ENCODE measurements around the gene RPS17. TPM values are rescaled to one million over a fixed set of nuclear protein-coding genes. Genes with fewer than 3 reads are reported as not detected.
A peak's percentile ranks its signal among the peaks of the same experiment; 100 is the strongest.
"Not testable (repeated sequence)": the region's sequence is repeated elsewhere in the genome, so short reads cannot be mapped to it uniquely, and the experiment has no call there.

Gene RPS17
- total RNA-seq, 1 donor from 2014 or later, result 800 TPM

DNA sequence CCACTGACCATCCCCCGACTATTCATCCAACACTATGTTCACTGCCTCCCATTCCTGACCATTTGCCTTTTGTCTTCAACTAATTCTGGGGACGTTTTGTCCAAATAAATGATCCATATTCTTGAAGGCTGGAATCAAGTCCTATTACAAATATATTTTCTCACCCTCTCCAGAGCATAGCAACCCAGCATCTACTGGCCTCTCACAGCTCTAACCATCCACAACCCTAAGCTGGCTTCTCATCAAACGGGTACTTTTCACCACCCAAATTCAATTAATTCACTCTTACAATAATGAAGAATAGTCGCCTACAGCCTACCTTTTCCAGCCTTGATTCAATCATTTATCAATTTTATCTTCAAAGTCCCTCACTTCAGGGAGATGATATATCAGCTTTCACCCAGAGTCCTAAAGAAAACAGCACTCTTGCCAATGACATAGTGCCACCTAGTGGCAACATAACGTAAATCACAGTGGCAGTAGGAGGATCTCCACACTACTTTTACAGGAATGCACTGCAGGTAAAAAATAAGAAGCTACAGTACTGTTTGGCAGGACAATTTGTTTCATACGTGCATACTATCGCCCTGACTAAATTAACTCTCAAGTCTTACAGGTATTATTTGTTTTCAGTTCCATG lies 37.4 kb downstream of the RPS17 start:
- TF ChIP-seq, protein P1, sequence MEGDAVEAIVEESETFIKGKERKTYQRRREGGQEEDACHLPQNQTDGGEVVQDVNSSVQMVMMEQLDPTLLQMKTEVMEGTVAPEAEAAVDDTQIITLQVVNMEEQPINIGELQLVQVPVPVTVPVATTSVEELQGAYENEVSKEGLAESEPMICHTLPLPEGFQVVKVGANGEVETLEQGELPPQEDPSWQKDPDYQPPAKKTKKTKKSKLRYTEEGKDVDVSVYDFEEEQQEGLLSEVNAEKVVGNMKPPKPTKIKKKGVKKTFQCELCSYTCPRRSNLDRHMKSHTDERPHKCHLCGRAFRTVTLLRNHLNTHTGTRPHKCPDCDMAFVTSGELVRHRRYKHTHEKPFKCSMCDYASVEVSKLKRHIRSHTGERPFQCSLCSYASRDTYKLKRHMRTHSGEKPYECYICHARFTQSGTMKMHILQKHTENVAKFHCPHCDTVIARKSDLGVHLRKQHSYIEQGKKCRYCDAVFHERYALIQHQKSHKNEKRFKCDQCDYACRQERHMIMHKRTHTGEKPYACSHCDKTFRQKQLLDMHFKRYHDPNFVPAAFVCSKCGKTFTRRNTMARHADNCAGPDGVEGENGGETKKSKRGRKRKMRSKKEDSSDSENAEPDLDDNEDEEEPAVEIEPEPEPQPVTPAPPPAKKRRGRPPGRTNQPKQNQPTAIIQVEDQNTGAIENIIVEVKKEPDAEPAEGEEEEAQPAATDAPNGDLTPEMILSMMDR (IDR thresholded peaks at IDR 0.05; ENCODE audit: borderline replicate concordance), result peak; percentile 50
- H3K9me3 ChIP-seq (replicated peaks); H3K27ac ChIP-seq (replicated peaks); intact Hi-C loops (cut with micrococcal nuclease); DNase-seq; H3K4me1 ChIP-seq; H3K27me3 ChIP-seq (ENCODE audit: low read depth); H3K36me3 ChIP-seq; H3K4me3 ChIP-seq: not testable (repeated sequence)

DNA sequence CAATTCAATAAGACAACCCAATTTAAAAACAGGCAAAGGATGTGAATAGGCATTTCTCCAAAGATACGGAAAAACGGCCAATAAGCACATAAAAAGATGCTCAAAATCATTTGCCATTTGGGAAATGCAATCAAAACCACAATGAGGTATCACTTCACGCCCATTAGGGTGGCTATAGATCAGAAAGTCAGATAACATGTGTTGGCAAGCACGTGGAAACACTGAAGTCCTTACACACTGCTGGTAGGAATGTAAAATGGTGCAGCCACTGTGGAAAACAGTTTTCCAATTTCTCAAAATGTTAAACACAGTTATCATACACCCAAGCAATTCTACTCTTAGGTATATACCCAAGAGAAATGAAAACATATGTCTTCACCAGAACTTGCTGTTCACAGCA lies 39.5 kb downstream of the RPS17 start:
- intact Hi-C loops (cut with micrococcal nuclease); H3K9me3 ChIP-seq (replicated peaks); DNase-seq; H3K36me3 ChIP-seq; H3K4me1 ChIP-seq; H3K27me3 ChIP-seq (ENCODE audit: low read depth); H3K4me3 ChIP-seq; H3K27ac ChIP-seq (replicated peaks): not testable (repeated sequence)

DNA sequence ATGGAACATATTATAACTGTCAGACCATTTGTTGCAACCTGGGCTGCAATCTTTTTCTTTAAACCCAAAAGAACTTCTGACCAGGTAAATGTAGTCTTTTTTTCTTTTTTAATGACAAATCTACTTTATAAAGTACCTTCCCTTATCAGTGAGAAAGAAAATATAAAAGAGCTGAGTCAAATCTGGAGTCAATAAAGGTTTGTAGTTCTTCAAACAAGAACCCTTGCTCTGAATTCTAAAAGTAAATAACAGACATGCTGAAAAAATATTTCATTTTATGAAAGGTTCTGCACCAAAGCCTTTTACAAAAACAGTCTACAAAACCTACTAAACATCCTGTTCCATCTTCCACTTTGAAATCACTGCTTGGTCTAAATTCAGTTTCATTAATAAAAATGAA lies 42.3 kb downstream of the RPS17 start:
- H3K36me3 ChIP-seq; DNase-seq; H3K27ac ChIP-seq (replicated peaks); H3K27me3 ChIP-seq (ENCODE audit: low read depth); H3K9me3 ChIP-seq (replicated peaks); H3K4me3 ChIP-seq; intact Hi-C loops (cut with micrococcal nuclease); H3K4me1 ChIP-seq: not testable (repeated sequence)

DNA sequence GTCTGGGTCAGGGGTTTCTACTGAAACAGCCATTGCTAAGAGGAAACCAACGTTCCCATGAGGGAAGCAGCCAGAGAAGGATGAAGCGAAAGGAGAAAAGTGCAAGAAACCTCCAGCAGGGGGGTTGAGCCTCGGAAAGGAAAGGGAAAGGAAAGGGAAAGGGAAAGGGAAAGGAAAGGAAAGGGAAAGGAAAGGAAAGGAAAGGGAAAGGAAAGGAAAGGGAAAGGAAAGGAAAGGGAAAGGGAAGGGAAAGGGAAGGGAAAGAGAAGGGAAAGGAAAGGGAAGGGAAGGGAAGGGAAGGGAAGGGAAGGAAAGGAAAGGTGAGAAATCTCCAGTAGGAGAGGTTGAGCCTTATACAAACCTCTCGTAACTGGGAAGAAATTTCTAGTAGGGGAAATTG lies 52.0 kb downstream of the RPS17 start:
- DNase-seq; H3K9me3 ChIP-seq (replicated peaks); intact Hi-C loops (cut with micrococcal nuclease); H3K27me3 ChIP-seq (ENCODE audit: low read depth); H3K4me1 ChIP-seq; H3K4me3 ChIP-seq; H3K36me3 ChIP-seq; H3K27ac ChIP-seq (replicated peaks): not testable (repeated sequence)

DNA sequence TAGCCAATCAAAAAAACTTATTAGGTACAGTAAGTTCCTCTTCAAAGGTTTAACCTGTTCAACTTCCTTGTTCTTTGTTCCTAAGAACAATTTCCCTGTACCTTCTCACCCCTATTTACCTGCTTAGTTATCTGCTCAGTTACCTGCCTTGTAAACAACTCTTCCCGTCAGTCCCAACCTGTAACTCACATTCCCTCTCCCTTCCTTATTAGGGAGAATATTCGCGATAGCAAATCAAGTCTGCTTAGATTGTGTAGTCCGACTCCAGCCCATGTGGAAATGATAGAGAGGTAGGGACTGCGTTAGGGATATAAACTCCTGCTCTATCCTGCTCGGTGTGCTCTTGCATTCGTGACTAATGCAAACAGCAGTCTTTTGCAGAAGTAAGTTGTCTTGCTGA lies 53.2 kb downstream of the RPS17 start:
- intact Hi-C loops (cut with micrococcal nuclease); H3K9me3 ChIP-seq (replicated peaks); DNase-seq; H3K4me3 ChIP-seq; H3K27me3 ChIP-seq (ENCODE audit: low read depth); H3K36me3 ChIP-seq; H3K27ac ChIP-seq (replicated peaks); H3K4me1 ChIP-seq: not testable (repeated sequence)

Other genes starting within 250 kb of the RPS17 start
- gene GOLGA6L10, start 191.0 kb downstream of the RPS17 start, total RNA-seq, result 0.33 TPM
- 0.99 TPM for gene GOLGA6L9, start 110.6 kb downstream of the RPS17 start, total RNA-seq
- 1.6 TPM for gene CPEB1, start 106.9 kb upstream of the RPS17 start, total RNA-seq
- 0.80 TPM for gene AP3B2, start 169.4 kb upstream of the RPS17 start, total RNA-seq